Kidney epithelial cell (primary cell): ENCODE results near the gene RAC3. TPM values are rescaled to one million over a fixed set of nuclear protein-coding genes. Genes with fewer than 3 reads are reported as not detected.

ENCODE experiments used
- DNase-seq: peaks from one replicate; pipeline ENCODE4 v3.0.0-alpha.2; 2010; ENCODE audit warnings: low read depth
- H3K27me3 ChIP-seq: 2 replicates; pipeline ENCODE4 v1.6.0; 2011; ENCODE audit warnings: low read length; ENCODE audit not compliant: control insufficient read depth, insufficient read depth
- H3K36me3 ChIP-seq: 2 replicates; pipeline ENCODE4 v1.5.1; 2011; ENCODE audit warnings: low read length; ENCODE audit not compliant: control insufficient read depth, insufficient read depth
- H3K4me3 ChIP-seq: 2 replicates; pipeline ENCODE4 v1.5.1; 2011; ENCODE audit warnings: low read depth, mild to moderate bottlenecking, control low read depth, low read length
- CTCF ChIP-seq: IDR thresholded peaks from 2 replicates; pipeline ENCODE4 v1.5.1; 2011; ENCODE audit warnings: mild to moderate bottlenecking, moderate library complexity, low read length, control low read depth, inconsistent platforms; ENCODE audit not compliant: insufficient read depth, poor library complexity, severe bottlenecking
- total RNA-seq: library from RNA; depleted of rRNA; stranded (reverse); fragments of >200 nt; gene quantifications from 2 replicates; pipeline ENCODE4 v1.2.3, GENCODE V29; 2015

Gene RAC3
- total RNA-seq, 1 donor from 2014 or later = 57.4 TPM

- Histone ChIP-seq H3K36me3 (peaks cover 2% of the 10 kb centered on the region), H3K27me3 (no peaks in the 10 kb centered on the region), H3K4me3 (no peak overlapping the region)
- no peak for TF ChIP-seq CTCF
- no peak for DNase-seq
These were observed 23.0 kb downstream of the RAC3 start for GRCh38 chr17:82054351-82055022.

GRCh38 chr17:82055023-82055964, 23.8 kb downstream of the RAC3 start:
- Histone ChIP-seq H3K27me3 (no peaks in the 10 kb centered on the region), H3K4me3 (no peak overlapping the region), H3K36me3 (no peaks in the 10 kb centered on the region)
- no peak for TF ChIP-seq CTCF
- no peak for DNase-seq

- no peak for DNase-seq
- TF ChIP-seq CTCF = no peak
- Histone ChIP-seq H3K27me3 (no peaks in the 10 kb centered on the region), H3K4me3 (no peak overlapping the region), H3K36me3 (no peaks in the 10 kb centered on the region)
These were observed 24.7 kb downstream of the RAC3 start for GRCh38 chr17:82055965-82056728.

GRCh38 chr17:82056729-82057621, 25.5 kb downstream of the RAC3 start:
- no peaks in the 10 kb centered on the region for H3K27me3 ChIP-seq
- TF ChIP-seq CTCF = no peak
- H3K36me3 ChIP-seq = no peaks in the 10 kb centered on the region
- H3K4me3 ChIP-seq = no peak overlapping the region
- no peak for DNase-seq

GRCh38 chr17:82058230-82058854, 26.9 kb downstream of the RAC3 start:
- Histone ChIP-seq H3K27me3 (no peaks in the 10 kb centered on the region), H3K36me3 (no peaks in the 10 kb centered on the region), H3K4me3 (no peak overlapping the region)
- DNase-seq = no peak
- TF ChIP-seq CTCF = no peak
